MM.1S (cell line): ENCODE measurements around the gene MUTYH.

ENCODE experiments used
- EZH2phosphoT487 ChIP-seq: fragments of 300-600 bp; sonication (generic); IDR thresholded peaks from 2 replicates; pipeline ENCODE4 v1.6.1; 2018; ENCODE audit warnings: antibody characterized with exemption, low read length
- TF ChIP-seq, protein P1 (sequence below): fragments of 300-600 bp; sonication (generic); IDR thresholded peaks from 2 replicates; pipeline ENCODE4 v1.5.1; 2016; ENCODE audit warnings: antibody characterized with exemption, low read length, mixed read lengths

DNA sequence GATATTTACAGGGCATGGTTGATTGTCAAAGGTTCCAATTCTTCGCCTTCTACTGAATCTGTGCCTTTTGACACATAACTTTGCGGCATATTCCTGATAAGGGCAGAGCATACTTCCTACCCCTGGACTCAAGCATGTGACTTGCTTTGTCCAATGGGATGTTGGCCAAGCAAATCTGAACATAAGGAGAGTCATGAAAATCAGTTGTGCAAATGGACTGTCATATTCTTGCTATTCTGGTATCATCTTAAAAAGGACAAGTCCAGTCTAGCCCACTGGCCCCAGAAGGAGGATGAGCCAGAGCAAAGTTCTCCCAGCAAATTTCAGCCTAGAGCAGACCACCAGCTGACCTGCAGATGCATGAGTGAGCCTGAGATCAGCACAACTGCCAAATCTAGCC is 41.0 kb upstream of the MUTYH start:
- TF ChIP-seq, protein P1, sequence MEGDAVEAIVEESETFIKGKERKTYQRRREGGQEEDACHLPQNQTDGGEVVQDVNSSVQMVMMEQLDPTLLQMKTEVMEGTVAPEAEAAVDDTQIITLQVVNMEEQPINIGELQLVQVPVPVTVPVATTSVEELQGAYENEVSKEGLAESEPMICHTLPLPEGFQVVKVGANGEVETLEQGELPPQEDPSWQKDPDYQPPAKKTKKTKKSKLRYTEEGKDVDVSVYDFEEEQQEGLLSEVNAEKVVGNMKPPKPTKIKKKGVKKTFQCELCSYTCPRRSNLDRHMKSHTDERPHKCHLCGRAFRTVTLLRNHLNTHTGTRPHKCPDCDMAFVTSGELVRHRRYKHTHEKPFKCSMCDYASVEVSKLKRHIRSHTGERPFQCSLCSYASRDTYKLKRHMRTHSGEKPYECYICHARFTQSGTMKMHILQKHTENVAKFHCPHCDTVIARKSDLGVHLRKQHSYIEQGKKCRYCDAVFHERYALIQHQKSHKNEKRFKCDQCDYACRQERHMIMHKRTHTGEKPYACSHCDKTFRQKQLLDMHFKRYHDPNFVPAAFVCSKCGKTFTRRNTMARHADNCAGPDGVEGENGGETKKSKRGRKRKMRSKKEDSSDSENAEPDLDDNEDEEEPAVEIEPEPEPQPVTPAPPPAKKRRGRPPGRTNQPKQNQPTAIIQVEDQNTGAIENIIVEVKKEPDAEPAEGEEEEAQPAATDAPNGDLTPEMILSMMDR: no peak
- no peak for TF ChIP-seq EZH2phosphoT487
